HG02870 (cell line): ENCODE data around the gene PALLD.
"Not testable (repeated sequence)": the region's sequence is repeated elsewhere in the genome, so short reads cannot be mapped to it uniquely, and the experiment has no call there.

Experiments used
- ATAC-seq: cut with Tn5 transposase; IDR thresholded peaks from one replicate; pipeline ENCODE4 v1.9.1; 2021; ENCODE audit warnings: mild to moderate bottlenecking, moderate library complexity; ENCODE audit not compliant: unreplicated experiment

PALLD gene

DNA sequence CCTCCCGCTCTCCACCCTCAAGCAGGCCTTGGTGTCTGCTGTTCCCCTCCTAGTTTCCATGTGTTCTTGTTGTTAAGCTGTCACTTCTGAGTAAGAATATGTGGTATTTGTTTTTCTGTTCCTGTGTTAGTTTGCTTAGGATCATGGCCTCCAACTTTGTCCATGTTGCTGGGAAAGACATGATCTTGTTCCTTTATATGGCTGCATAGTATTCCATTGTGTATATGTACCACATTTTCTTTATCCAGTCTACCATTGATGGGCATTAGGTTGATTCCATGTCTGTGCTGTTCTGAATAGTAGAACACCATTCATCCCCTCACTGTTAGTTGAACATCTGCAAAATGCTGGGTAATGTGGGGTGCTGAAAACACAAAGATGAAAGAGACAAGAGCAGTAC, 222.9 kb downstream of the PALLD start:
- no peak for ATAC-seq

DNA sequence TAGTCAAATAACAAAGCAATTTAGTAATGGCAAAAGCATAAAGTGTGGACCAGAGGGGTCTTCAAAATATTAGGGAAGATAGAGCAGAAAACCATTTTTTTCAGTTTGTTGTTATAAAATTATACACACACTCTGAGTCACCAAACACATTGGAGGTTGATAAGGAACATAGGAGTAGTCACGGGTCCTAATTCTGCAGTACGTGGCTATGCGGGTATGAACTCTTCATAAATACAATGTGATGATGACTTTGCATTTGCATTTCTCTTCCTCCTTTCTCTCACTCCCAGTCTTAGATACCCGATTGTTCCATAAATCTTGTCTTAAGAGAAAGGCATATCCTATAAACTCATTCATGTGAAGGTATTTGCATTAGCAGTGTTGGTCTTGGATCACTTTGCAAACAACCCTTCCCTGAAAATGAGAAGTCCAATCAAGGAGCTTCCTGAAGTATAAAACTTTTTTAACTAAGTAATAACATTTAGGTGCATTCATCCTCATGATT, 223.6 kb downstream of the PALLD start:
- no peak for ATAC-seq

GRCh38 chr4:168722391-168722790, 225.5 kb downstream of the PALLD start:
- ATAC-seq = no peak

DNA sequence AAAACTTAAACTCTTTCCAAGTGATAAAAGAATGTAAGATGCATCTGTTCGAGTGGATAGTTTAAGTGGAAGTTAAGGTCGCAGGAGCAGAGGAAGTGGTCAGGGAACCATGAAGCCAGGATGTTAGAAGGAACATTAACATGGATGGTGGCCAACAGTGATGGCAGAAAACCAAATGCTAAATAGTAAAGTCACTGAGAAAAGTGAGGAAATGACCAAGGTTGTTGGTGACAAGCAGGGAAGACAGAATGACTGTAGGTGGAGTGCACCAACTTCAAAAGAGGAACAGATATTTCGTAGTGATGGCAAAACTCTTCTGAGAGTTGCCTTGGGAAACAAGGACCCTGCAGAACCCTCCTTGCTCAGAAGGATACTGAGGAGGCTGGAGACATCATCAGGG, 226.2 kb downstream of the PALLD start:
- ATAC-seq = no peak

- no peak for ATAC-seq
Measured at GRCh38 chr4:168723569-168723968, 226.7 kb downstream of the PALLD start.

- no peak for ATAC-seq
Measured at GRCh38 chr4:168724243-168724642, 227.4 kb downstream of the PALLD start.

DNA sequence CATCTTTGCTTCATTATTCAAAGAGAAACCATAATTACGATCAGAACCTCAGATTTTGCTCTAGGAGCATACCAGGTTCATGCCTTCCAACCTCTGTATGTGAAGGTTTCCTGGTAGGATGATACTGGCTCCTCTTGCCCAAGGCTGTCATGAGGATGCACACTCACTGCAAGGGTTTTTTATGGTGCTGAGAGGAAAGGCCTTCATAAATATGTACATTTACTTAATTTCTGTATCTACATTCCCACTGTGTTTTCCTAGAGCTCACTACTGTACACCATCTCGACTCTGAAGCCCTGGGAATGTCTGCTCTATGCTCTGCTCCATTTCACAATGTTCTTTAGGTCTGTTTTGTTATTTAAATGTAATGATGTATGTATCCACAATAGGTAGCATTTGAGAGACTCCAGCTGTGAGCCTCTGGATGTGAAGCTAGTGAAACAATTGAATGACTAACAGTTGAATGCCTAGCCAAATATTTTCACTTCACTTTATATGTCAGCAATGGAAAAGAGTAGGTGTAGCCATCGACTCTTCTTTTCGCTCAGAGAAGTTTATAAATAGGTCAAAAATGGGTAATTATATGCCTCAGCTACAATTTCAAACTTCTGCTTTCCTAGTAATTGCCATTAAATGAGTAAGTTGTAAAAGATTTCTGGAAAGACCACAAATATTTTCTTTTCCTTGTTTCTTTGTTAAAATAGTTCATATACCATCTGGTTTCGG, 228.0 kb downstream of the PALLD start:
- no peak for ATAC-seq

DNA sequence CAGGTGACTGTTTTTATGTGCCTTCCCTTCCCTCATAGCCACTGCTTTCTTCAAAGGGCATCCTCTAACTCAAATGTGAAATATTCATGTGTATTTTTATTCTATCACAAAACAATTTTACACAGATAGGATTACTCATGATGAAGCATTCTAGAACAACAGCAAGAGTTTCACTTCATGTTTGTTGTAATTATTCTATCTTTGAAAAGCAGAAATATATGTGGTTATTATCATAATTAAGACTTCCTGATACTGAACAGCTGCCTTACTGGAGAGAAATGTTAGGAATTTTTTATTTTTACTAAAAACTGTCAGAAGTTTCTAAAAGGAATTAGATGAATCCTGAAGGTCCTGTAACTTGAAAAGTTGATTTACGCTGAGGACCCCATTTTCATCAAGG, 229.1 kb downstream of the PALLD start:
- no peak for ATAC-seq

DNA sequence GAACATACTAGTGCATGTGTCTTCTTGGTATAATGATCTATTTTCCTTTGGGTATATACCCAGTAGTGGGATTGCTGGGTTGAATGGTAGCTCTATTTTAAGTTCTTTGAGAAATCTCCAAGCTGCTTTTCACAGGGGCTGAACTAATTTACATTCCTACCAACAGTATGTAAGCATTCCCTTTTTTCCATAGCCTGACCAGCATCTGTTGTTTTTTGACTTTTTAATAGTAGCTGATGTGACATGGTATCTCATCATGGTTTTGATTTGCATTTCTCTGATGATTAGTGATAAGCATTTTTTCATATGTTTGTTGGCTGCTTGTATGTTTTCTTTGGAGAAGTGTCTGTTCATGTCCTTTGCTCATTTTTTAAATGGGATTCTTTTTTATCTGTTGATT, 230.3 kb downstream of the PALLD start:
- not testable (repeated sequence) for ATAC-seq

GRCh38 chr4:168731006-168731636, 234.3 kb downstream of the PALLD start:
- no peak for ATAC-seq

DNA sequence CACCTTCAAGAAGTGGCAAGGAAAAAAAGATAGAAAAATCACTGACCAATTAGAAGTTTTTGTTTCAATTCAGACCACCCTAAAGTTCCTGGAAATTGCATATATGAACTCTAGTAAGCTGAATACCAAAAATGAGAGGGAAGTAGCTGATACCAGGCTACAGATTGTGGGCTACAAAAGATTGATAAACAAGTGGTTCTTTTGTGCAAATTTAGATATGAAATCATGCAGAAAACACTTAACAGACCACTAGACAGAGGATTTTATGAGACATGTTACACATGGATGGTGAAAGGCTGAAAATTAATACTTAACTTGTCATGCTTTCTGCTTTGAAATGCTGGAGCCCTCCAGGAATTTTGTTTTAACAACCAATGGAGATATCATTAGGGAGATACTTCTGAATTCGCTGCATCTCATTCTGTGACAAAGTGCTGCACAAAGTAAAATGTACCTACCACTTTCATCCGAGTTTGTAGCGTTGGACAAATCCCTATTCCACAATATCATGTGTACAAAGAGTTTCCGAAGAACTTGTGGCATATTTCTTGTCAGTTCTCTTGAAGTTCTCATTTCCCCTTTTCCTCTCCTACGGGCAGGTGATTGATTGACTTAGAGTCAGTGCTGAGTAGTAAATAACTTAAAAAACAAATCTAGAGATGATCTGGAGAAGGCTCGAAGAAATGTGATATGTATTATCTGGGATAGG, 235.0 kb downstream of the PALLD start:
- ATAC-seq = no peak

DNA sequence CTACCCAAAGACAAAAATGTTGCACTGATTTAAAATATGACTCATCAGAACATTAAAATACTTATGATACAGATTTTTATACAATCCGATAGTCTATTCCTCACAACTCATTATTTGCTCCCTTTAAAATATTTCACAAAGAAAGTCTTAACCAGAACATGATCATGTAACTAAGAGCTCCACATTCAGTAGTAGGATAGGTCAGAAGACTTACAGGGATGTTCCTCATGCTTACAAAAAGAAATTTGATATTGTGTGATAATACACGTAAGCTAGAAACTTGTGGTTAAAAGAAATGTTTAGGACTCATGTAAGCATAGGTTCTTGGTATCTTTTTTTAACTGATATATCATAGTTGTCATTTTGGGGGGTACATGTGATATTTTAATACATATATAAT, 235.9 kb downstream of the PALLD start:
- ATAC-seq = no peak

- ATAC-seq = no peak
Measured at GRCh38 chr4:168734703-168735678, 238.1 kb downstream of the PALLD start.

DNA sequence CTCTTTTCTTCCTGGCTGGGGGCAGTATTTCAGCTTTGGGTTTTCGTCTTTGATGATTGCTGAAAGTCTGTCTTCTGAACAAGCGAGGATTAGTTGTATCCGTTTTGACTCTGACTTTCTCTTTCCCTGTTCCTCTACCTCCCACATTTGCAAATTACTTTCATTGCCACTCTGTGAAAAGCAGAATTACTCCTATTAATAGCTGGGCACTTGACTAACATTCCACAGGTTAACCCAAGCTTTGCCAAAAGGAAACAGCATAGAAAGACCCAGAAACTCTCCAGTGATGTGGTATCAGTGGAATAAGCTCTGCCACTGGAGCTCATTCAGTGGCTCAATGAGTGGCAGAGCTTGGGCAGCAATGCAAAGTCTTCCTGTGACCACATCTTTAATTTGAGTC, 238.9 kb downstream of the PALLD start:
- no peak for ATAC-seq

- no peak for ATAC-seq
Measured at GRCh38 chr4:168736860-168737805, 240.3 kb downstream of the PALLD start.

DNA sequence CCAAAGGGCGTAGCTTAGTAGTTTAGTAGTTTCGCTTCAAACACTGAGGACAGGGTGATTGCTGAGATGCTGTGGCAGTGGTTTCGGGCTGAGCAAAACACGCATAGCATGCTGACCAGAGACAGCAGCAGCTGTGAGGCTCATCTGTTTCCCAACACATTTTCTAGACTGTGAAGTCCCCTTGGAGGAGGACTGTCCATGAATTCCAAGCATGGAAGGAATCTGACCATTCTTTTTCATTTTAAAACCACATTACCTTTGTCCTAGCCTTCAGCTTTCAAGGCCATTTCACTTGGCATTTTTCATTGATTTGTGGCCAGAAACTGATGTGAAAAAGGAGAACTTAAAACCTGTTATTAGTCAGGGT, 240.9 kb downstream of the PALLD start:
- ATAC-seq = no peak

DNA sequence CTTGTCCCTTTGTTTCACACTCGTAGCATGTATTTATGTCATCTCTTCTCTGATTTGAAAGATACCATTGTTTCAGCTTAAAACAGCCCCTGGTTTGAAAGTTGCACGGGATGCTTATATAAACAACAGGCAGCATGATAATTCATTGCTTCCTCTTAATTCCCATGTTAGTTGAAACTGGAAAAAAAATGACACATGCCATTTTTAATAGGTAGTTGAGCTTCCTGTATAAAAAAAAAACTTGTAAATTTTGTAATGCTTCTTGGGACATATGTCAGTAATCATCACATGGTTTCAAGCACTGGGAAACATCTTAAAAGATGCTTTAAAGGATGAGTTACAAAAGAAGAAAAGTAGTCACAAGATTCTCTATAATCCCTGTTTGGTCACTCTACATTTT, 243.0 kb downstream of the PALLD start:
- ATAC-seq = no peak

- no peak for ATAC-seq
Measured at GRCh38 chr4:168740691-168741090, 243.8 kb downstream of the PALLD start.

GRCh38 chr4:168741281-168742173, 244.7 kb downstream of the PALLD start:
- ATAC-seq = no peak
